H7 (cell line): Measurements from ENCODE around the gene PKD2L2. TPM values are rescaled to one million over a fixed set of nuclear protein-coding genes. Genes with fewer than 3 reads are reported as not detected.
"Not testable (repeated sequence)": the region's sequence is repeated elsewhere in the genome, so short reads cannot be mapped to it uniquely, and the experiment has no call there.

Experiments used
- DNase-seq: peaks from one replicate; pipeline ENCODE4 v3.0.0; 2012
- H3K27me3 ChIP-seq: 2 replicates; pipeline ENCODE4 v1.6.0; 2011; ENCODE audit warnings: mild to moderate bottlenecking, low read length; ENCODE audit not compliant: control insufficient read depth, insufficient read depth
- H3K36me3 ChIP-seq: replicated peaks from 2 replicates; pipeline ENCODE4 v1.5.1; 2011; ENCODE audit warnings: low read length; ENCODE audit not compliant: control insufficient read depth, insufficient read depth
- H3K4me3 ChIP-seq: 2 replicates; pipeline ENCODE4 v1.5.1; 2011; ENCODE audit warnings: low read depth, mild to moderate bottlenecking, control low read depth, low read length, moderate library complexity; ENCODE audit not compliant: insufficient read depth
- total RNA-seq: library from RNA; depleted of rRNA; stranded (reverse); fragments of >200 nt; shearing (Covaris generic); gene quantifications from 2 replicates; pipeline ENCODE4 v1.2.3, GENCODE V29; 2014

PKD2L2 gene
- total RNA-seq, 1 experiment from 2014 or later: not detected

DNA sequence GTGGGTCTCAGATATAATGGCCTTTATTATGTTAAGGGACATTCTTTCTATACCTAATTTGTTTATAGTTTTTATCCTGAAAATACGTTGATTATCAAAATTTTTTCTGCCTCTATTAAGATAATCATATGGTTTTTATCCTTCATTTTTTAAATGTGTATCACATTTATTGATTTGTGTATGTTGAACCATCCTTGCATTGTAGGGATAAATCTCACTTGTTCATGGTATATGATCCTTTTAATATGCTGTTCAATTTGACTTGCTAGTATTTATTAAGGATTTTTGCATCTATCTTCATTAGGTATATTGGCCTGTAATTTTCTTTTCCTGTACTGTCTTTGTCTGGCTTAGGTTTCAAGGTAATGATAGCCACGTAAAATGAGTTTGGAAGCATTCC is 25.5 kb downstream of the PKD2L2 start:
- no peaks in the 10 kb centered on the region for H3K27me3 ChIP-seq
- no peaks in the 10 kb centered on the region for H3K36me3 ChIP-seq
- H3K4me3 ChIP-seq: no peak overlapping the region
- DNase-seq: no peak

DNA sequence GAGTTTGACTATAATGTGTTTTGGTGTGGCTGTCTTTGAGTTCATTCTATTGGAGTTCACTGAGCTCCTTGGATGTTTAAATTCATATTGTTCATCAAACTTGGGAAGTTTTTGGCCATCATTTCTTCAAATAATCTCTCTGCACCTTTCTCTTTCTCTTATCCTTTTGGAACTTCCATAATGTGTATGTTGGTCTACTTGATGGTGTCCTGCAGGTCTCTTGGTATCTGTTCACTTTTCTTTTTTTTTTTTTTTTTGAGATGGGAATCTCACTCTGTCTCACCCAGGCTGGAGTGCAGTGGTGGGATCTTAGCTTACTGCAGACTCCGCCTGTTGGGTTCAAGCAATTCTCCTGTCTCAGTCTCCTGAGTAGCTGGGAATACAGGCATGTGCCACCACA is 27.7 kb downstream of the PKD2L2 start:
- H3K4me3 ChIP-seq: no peak overlapping the region
- DNase-seq: no peak
- H3K36me3 ChIP-seq: no peaks in the 10 kb centered on the region
- H3K27me3 ChIP-seq: no peaks in the 10 kb centered on the region

DNA sequence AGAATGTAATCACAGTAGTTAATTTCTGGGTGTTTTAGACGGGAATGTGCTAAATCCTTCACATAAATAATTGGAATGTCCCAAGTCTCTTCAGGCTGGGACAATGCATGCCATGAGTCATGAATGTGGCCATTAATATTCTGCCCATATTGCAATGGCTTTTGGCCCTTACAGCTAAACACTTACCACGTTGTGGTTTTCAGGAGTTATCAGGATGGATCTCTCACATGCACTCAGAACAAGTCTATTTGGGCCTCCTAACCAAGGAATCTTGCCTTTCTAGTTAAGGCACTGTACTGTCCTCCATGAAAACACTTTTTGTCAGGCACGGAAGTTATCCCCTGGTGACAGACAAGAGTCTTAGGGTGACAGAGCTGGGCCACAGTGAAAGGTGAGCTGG is 32.7 kb downstream of the PKD2L2 start:
- no peaks in the 10 kb centered on the region for H3K36me3 ChIP-seq
- no peak overlapping the region for H3K4me3 ChIP-seq
- DNase-seq: no peak
- no peaks in the 10 kb centered on the region for H3K27me3 ChIP-seq

DNA sequence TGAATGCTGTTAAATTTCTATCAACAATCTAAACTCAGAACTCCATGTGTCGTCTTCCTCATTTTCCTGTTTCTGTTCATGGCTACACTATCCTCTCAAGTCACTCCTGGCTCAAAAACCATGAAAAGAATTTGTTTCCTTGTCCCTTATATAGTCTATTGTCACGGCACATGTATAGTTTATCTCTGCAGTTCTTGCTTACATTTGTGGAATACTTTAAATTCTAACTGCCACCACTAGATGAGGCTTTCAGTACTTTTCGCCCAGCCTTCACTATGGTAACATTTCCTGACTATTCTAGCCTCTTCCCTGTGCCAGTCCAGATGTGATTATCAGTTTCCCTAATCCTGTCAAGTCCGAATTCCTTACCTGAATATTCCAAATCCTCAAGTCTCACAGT is 34.6 kb downstream of the PKD2L2 start:
- Histone ChIP-seq H3K36me3 (no peaks in the 10 kb centered on the region), H3K27me3 (no peaks in the 10 kb centered on the region), H3K4me3 (no peak overlapping the region)
- no peak for DNase-seq

DNA sequence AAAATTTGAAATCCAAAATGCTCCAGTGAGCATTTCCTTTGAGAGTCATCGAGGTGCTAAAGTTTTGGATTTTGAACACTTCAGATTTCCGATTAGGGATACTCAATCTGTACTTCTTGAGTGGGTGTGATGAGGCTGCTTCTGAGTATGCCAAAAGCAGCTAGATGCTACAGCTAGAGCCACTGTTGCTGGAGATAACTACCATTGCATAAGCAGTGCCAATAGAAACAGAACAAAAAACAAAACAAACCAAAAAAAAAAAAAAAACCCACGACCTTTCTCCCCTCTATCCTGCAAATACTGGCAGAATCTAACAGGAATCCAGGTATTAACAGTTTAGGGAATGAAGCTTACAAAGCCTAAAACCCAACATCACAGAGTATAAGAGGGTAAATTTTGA is 43.5 kb downstream of the PKD2L2 start:
- no peaks in the 10 kb centered on the region for H3K36me3 ChIP-seq
- no peaks in the 10 kb centered on the region for H3K27me3 ChIP-seq
- H3K4me3 ChIP-seq: no peak overlapping the region
- no peak for DNase-seq

DNA sequence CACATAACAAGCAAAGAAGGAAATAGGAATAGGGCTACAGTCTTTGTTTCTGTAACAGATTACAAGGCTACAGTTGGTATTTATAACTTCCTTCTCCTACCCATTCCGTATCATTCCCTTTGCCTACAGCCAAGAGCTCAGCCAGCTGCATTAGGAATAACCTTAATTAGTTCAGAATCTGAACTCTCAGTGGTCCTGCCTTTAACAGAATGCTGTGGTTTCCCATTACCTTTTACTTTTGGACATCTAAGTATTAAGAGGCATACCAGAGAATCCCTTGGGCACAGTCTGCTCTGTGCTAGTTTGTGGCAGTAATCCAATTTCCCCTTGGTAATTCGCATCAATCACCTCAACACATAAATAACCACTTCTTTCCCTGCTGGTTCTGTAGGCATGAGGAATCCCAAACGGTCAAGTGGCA is 44.2 kb downstream of the PKD2L2 start:
- Histone ChIP-seq H3K4me3 (no peak overlapping the region), H3K36me3 (no peaks in the 10 kb centered on the region; the same call in 1 of the 2 replicates), H3K27me3 (no peaks in the 10 kb centered on the region)
- DNase-seq: no peak

DNA sequence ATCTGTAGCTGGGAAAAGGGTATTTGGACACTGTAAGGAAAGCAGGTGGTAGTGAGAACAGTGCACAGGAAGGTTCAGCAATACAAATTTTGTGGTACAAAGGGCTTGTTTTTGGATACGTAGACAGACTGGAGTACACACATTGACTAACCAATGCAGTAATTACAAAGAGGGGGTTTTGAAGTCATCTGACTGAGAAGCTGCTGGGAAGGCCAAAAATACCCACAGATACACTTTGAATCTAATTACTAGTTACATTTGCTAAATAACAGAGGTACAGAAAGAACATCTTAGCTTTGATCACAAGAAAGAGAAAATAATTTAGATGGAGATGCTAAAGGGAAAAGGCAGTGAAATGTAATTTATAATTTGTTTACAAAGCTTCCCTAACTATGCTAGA is 45.9 kb downstream of the PKD2L2 start:
- peaks cover 5% of the 10 kb centered on the region for H3K36me3 ChIP-seq
- no peaks in the 10 kb centered on the region for H3K27me3 ChIP-seq
- no peak overlapping the region for H3K4me3 ChIP-seq
- no peak for DNase-seq

DNA sequence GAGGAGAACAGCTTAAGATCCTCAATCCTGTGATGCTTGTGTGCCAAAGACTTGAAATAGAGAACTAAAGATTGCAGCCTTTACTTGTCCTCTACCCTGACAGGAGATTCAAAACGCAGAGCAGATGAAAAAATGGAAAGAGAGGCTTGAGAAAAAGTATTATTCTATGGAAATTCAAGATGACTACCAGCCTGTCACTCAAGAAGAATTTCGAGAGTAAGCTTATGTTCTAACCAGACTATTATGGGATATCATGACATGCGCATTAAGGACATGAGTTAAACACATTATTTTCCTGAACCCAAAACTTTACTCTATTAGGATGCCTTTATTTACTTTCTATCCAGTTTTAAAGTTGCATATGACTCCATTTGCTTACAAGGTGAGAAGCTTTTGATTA is 46.4 kb downstream of the PKD2L2 start:
- H3K4me3 ChIP-seq: no peak overlapping the region
- peaks cover 6% of the 10 kb centered on the region for H3K36me3 ChIP-seq
- no peak for DNase-seq
- no peaks in the 10 kb centered on the region for H3K27me3 ChIP-seq

DNA sequence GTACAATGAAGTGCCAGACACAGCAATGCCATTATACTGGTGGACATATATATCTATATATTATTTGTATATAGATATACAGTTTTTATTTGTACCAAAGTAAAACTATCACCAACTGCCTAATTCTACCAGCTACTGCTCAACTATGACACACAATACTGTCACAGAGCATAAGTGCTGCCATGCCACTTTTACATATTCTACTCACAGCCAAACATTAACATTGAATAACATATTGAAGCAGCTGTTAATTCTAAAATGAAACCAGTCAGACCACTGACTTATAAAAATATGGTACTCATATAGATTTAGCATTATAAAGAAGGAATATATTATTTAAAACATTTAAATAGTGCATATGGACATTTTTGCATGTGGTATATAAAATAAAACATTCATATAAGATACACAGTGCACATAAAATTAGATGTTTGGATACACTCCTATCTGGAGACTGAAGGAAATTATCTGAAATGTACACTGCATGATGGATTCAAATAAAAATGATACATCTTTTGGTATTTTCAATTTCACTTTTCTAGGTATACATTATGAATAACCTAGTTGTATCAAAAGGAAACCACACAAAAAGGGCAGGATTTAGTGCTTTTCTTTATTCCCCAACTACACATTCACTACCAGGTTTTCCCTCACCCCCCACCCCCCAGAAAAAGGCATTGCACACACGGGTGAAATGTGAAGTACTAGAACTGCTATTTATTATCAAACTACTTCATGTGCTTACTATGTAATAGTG is 48.9 kb downstream of the PKD2L2 start:
- no peak for DNase-seq
- no peaks in the 10 kb centered on the region for H3K27me3 ChIP-seq
- no peak overlapping the region for H3K4me3 ChIP-seq
- H3K36me3 ChIP-seq: peaks cover 14% of the 10 kb centered on the region

DNA sequence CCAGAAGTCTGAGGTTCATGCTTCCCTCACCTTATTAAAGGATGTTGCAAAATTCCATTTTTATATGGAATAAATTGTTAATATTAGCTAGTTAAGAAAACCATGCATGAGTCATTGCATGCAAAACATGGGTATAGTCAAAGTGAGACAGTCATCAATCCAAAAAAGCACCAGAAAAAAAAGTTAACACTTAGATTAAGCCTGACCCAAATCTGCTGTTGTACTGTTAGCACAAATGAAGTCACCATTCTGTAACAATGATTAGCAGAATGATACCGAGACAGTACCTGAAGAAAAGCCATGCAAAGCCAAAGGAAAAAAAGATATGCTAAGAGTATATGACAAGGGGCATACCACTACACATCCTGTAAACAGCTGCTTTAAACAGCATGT is 49.5 kb downstream of the PKD2L2 start:
- Histone ChIP-seq H3K4me3 (no peak overlapping the region), H3K36me3 (peaks cover 16% of the 10 kb centered on the region), H3K27me3 (no peaks in the 10 kb centered on the region)
- DNase-seq: no peak

DNA sequence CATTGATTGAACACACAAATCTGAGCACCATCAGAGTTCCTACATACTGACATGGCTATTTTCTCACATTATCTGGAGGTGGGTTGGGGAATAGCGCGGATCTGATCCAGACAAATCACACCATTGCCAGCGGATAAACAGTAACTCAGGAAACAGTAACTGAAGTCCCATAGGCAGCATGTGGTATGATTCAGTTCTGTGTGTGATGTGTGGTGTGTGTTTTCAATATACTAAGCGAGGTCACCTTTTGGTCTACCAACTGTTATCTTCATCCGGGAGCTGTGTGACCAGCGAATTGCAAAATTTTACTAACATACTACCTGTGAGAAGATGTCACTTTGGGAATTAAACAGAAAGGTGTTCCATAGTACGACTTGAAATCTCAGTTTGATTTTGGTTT is 50.1 kb downstream of the PKD2L2 start:
- peaks cover 16% of the 10 kb centered on the region for H3K36me3 ChIP-seq
- H3K4me3 ChIP-seq: no peak overlapping the region
- DNase-seq: no peak
- no peaks in the 10 kb centered on the region for H3K27me3 ChIP-seq

DNA sequence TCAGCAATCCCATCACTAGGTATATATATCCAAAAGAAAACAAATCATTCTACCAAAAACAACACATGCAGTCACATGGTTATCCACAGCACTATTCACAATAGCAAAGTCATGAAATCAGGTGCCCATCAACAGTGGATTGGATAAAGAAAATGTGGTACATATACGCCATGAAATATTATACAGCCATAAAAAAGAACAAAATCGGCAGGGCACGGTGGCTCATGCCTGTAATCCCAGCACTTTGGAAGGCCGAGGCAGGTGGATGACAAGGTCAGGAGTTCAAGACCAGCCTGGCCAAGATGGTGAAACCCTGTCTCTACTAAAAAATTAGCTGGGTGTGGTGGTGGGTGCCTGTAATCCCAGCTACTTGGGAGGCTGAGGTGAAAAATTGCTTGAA is 55.0 kb downstream of the PKD2L2 start:
- DNase-seq, H3K4me3 ChIP-seq, H3K27me3 ChIP-seq: not testable (repeated sequence)
- H3K36me3 ChIP-seq: peaks cover 21% of the 10 kb centered on the region

DNA sequence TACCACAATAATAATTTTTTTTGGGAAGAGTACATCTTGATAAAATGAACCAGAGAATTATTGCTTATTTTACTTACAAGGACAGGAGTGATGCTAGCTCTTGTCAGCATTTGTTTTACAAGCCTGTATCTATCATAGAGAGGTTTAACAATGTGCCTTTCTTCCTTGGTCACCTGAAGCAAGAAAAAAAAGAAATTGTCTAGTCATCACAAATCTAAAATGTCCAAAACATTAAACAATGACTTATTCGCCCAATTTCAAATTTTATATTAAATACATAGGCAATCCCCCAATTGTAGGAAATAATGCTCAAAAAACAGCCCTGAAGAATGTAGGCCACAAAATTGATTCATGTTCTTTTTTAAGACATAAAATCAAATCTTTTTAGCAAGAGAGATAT is 56.6 kb downstream of the PKD2L2 start:
- Histone ChIP-seq H3K36me3 (peaks cover 15% of the 10 kb centered on the region), H3K27me3 (no peaks in the 10 kb centered on the region), H3K4me3 (no peak overlapping the region)
- no peak for DNase-seq

DNA sequence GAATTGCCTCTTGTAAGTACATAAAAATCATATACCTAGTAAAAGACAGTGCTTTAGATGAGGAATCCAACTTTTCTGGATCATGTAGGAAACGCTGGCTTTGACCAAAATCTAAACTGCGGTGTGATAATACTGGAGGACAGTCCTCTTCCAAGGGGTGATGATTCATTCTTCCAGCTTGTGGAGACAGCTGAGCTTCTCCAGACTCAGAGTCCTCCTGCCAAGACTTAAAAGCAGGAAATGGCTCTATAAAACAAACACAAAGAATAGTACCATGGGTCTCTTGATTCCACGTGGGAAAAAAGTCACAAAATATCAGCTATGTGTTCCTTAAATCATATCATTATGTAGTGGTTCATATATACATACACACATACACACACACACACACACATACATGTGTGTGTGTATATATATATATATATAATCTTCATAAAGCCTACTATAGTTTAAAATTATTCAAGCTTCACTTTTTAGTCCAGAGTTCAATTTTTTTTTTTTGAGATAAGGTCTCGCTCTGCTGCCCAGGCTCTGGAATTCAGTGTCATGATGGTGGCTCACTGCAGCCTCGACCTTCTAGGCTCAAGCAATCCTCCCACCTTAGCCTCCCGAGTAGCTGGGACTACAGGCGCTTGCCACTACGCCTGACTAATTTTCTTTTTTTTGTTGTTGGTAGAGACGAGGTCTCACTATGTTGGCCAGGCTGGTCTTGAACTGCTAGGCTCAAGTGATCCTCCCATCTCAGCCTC is 65.0 kb downstream of the PKD2L2 start:
- H3K36me3 ChIP-seq: peaks cover 5% of the 10 kb centered on the region
- no peak for DNase-seq
- no peaks in the 10 kb centered on the region for H3K27me3 ChIP-seq
- H3K4me3 ChIP-seq: no peak overlapping the region

DNA sequence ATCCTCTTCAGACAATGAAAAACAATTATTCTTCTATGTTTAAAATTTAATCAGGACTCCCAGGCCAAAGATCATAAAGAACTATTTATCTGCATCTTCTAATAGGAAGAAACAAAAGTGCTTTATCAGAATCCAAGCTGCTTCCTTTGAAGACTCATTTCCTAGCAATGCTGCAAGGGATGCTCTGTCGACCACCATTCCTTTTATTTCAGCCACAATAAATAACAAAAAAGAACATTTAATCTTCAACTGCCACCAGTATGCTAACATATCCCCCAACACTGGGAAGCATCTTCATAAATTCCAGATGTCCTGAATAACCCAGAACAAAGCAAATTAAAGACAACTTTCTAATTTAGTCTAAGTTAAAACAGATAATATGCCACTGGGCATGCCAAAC is 68.7 kb downstream of the PKD2L2 start:
- Histone ChIP-seq H3K36me3 (peaks cover 6% of the 10 kb centered on the region), H3K27me3 (no peaks in the 10 kb centered on the region), H3K4me3 (no peak overlapping the region)
- DNase-seq: no peak
